ENCODE measurements around the gene SOX18.

DNA sequence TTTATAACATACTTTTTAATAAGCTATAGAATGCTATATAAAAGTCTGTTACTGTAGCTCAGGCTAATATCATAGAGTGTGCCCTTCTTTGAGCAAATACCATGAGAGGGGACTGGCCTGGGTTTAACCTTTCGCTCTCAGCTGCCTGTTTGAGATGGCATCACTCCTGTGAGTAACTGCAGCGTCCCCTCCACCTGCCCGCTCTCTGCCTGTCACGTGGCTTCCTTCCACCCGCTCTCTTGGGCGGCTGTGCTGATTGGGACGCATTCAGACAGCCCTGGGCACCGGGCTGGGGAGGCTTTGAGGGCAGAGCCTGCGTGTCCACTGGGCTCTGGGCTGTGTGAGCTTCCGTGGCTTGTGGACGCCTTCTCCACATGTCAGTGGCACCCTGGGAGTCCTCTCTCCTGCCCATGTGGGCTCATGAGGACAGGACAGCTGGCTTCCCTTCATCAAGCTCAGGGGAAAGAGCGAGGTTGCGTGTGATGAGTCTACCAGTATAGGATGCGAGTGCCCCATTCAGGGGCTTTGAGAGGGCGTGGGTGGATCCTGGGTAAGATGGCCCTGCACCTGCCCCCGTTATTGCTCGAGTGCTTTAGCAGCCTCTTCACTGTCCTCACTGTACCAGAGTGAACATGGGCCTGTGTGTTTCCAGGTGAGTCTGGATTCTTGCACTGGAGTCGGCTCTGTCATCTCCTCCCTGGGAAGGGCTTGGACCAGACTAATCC lies 24.2 kb downstream of the SOX18 start:
- TF ChIP-seq ESRRG (CRISPR knock-in tag; IDR thresholded peaks at IDR 0.05) (no peak), SNAI2 (CRISPR knock-in tag; IDR thresholded peaks at IDR 0.05) (no peak), TOX (CRISPR knock-in tag; IDR thresholded peaks at IDR 0.05; ENCODE audit: borderline replicate concordance) (no peak), ZFP30 (CRISPR knock-in tag; IDR thresholded peaks at IDR 0.05) (no peak), PPARA (CRISPR knock-in tag; IDR thresholded peaks at IDR 0.05; ENCODE audit: borderline replicate concordance) (no peak), ZFP3 (CRISPR knock-in tag; IDR thresholded peaks at IDR 0.05) (no peak)
- TF ChIP-seq, protein P1, sequence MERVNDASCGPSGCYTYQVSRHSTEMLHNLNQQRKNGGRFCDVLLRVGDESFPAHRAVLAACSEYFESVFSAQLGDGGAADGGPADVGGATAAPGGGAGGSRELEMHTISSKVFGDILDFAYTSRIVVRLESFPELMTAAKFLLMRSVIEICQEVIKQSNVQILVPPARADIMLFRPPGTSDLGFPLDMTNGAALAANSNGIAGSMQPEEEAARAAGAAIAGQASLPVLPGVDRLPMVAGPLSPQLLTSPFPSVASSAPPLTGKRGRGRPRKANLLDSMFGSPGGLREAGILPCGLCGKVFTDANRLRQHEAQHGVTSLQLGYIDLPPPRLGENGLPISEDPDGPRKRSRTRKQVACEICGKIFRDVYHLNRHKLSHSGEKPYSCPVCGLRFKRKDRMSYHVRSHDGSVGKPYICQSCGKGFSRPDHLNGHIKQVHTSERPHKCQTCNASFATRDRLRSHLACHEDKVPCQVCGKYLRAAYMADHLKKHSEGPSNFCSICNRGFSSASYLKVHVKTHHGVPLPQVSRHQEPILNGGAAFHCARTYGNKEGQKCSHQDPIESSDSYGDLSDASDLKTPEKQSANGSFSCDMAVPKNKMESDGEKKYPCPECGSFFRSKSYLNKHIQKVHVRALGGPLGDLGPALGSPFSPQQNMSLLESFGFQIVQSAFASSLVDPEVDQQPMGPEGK (CRISPR knock-in tag; IDR thresholded peaks at IDR 0.05; ENCODE audit: borderline replicate concordance) = no peak
